Left ventricle myocardium inferior (tissue), 1 donor: ENCODE measurements around the gene GLRB. TPM values are rescaled to one million over a fixed set of nuclear protein-coding genes. Genes with fewer than 3 reads are reported as not detected.

ENCODE experiments used
- DNase-seq: peaks from one replicate; pipeline ENCODE4 v3.0.0-alpha.2; 2020
- H3K27ac ChIP-seq: fragments of 200-600 bp; replicated peaks from 2 replicates; pipeline ENCODE4 v1.8.0; 2021
- H3K27me3 ChIP-seq: fragments of 200-600 bp; 2 replicates; pipeline ENCODE4 v1.8.0; 2021; ENCODE audit warnings: low read depth
- H3K36me3 ChIP-seq: fragments of 200-600 bp; 2 replicates; pipeline ENCODE4 v1.8.0; 2021
- H3K4me1 ChIP-seq: fragments of 200-600 bp; 2 replicates; pipeline ENCODE4 v1.8.0; 2021
- H3K4me3 ChIP-seq: fragments of 200-600 bp; 2 replicates; pipeline ENCODE4 v1.8.0; 2021; ENCODE audit warnings: mild to moderate bottlenecking, moderate library complexity
- H3K9me3 ChIP-seq: fragments of 200-600 bp; replicated peaks from 2 replicates; pipeline ENCODE4 v1.8.0; 2021
- CTCF ChIP-seq: fragments of 200-600 bp; IDR thresholded peaks from 2 replicates; pipeline ENCODE4 v1.8.0; 2021; ENCODE audit warnings: antibody characterized with exemption, mild to moderate bottlenecking, borderline replicate concordance
- intact Hi-C: fragments of 100-400 bp; cut with micrococcal nuclease; formaldehyde crosslinking; loops from one replicate; pipeline ENCODE4 v1.11.0; 2022
- total RNA-seq: library from RNA; stranded (reverse); fragmentation: NEBNext Ultra II Directional; extraction: Animal tissue kit (Norgen Biotek cat#: 25700); gene quantifications from one replicate; pipeline ENCODE4 v1.2.1, GENCODE V29; 2021
- donor health status: DM: no; HTN: yes; CAD: no; lungs with severe emphysema.

Gene GLRB
- total RNA-seq, 1 donor from 2014 or later, result 12.0 TPM

GRCh38 chr4:157220371-157220881 lies 144.5 kb downstream of the GLRB start, which contains the start of gene GRIA2:
GRIA2 (plus strand) TSS chr4:157220728; CDS start chr4:157221043, 315 bp downstream.
- H3K4me1 ChIP-seq, result peaks cover 15% of the 10 kb centered on the region
- no peak for DNase-seq
- H3K4me3 ChIP-seq, result peak within 1 kb of the TSS; percentile 47
- intact Hi-C loops, result no loop called here
- H3K27me3 ChIP-seq, result peaks cover 77% of the 10 kb centered on the region
- no peak for TF ChIP-seq CTCF
- no peak within 1 kb of the TSS for H3K27ac ChIP-seq
- H3K36me3 ChIP-seq, result no peaks in the 10 kb centered on the region
- no peaks in the 10 kb centered on the region for H3K9me3 ChIP-seq

GRCh38 chr4:157221426-157221894 lies 145.5 kb downstream of the GLRB start:
- Histone ChIP-seq H3K9me3 (no peaks in the 10 kb centered on the region), H3K4me1 (peaks cover 15% of the 10 kb centered on the region), H3K27ac (no peak overlapping the region), H3K27me3 (peaks cover 87% of the 10 kb centered on the region), H3K4me3 (peak overlapping the region; percentile 53), H3K36me3 (no peaks in the 10 kb centered on the region)
- TF ChIP-seq CTCF, result no peak
- intact Hi-C loops, result no loop called here
- DNase-seq, result no peak

Other genes with a start within 250 kb of the GLRB start
- 12.9 TPM for gene PDGFC, start 104.4 kb upstream of the GLRB start, total RNA-seq
- not detected for gene GRIA2, start 144.6 kb downstream of the GLRB start, total RNA-seq